ENCODE data around the gene VAPB.
"Not testable (repeated sequence)": the region's sequence is repeated elsewhere in the genome, so short reads cannot be mapped to it uniquely, and the experiment has no call there.

The VAPB gene

DNA sequence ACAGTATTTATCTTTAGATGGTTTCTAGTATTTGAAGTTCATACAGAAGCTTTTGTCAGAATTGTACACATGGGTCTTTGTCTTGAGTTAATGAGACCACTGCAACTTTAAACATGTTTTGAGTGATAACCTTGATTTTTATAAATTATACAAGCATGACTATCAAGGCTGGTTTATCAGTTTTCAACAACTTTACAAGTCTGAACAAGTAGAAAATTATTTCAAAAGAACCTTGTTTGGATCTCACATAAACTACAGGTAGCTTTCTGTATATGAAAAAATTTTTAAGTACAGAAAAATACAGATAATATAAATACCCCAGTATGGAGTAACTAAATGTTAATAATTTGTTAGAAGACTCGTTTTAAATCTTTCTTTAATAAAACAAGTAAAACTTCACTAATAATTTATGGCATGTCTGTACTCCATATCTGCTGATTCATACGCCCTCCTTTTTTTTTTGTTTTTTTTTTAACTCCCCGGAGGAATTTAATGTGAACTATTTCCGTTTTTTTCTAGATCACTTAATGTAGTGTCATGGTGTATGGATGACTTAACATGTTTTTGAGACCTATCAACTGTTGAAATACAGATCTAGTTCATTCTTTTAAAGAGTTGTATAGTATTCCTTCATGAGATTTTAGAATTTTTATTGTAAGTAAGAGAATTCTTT lies 18.3 kb downstream of the VAPB start:
- DNase-seq: peak; percentile 24 to 55
- TF ChIP-seq POLR2A (IDR thresholded peaks at IDR 0.05; ENCODE audit: low read length): no peak
- TF ChIP-seq GATA1 (IDR thresholded peaks at IDR 0.05; ENCODE audit: low read depth, low read length): no peak

DNA sequence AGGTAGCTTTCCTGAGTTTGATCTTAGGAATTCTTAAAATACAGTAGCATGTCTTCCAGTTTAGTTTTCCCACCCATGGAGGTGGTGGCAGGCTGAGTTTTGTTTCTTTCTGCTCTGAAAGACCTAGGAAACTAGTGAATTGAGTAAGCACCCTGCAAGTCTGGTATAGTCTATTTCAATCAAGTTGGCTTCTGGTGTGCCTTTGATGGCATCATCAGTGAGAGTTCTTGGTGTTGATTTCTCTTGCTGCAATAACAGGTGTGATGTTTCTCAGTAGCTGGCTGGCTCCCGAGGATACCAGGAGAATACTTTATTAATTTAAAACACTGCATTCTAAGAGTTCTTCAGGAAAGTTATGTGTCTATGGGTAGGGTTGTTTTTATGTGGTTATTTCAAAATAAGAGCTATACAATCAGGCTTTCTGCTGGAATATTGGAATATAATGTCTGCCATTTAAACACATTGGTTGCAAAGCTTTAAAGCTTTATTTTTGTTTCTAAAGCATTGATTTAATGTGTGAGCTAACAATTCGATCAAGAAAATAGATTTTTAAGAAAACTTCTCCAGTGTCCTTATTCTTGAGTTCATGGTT lies 19.0 kb downstream of the VAPB start:
- DNase-seq: peak in 1 of 2 experiments; percentile 62
- TF ChIP-seq POLR2A (IDR thresholded peaks at IDR 0.05; ENCODE audit: low read length) (no peak), GATA1 (IDR thresholded peaks at IDR 0.05; ENCODE audit: low read depth, low read length) (no peak)

DNA sequence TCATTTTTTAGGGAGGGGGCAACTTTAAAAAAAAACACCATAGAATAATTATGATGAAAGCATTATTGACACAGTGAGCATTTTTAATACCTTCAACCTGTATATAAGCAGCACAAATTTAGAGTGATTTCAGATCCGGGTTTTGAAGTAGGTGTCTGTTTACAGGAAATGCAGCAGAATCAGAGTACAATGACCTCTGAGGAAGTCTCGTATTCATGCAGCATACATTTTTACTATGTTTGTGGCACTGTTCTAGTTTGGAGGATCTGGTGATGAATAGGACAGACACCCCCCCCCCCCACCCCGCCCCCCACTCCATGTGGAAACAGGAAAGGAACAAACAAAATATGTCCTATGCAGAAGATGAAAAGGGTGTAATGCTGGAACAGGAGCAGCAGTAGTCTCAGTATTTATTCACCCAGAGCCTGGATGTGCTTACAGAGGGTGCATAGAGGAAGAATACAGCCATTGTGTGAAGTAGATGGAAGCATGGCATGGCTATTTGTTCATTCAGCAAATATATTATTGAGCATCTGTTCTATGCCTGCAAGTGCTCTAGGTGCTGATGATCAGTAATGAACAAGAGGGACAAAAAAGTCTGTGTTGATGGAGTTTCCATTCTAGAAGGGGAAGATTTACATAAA lies 19.7 kb downstream of the VAPB start:
- DNase-seq: no peak
- TF ChIP-seq GATA1 (IDR thresholded peaks at IDR 0.05; ENCODE audit: low read depth, low read length) (no peak), POLR2A (IDR thresholded peaks at IDR 0.05; ENCODE audit: low read length) (no peak)

DNA sequence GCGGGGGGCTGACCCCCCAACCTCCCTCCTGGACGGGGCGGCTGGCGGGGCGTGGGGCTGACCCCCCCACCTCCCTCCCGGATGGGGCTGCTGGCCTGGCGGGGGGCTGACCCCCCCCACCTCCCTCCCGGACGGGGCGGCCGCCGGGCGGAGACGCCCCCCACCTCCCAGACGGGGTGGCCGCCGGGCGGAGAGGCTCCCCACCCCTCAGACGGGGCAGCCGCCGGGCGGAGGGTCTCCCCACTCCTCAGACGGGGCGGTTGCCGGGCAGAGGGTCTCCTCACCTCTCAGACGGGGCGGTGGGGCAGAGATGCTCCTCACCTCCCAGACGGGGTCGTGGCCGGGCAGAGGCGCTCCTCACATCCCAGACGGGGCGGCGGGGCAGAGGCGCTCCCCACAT lies 25.2 kb downstream of the VAPB start:
- not testable (repeated sequence) for DNase-seq

DNA sequence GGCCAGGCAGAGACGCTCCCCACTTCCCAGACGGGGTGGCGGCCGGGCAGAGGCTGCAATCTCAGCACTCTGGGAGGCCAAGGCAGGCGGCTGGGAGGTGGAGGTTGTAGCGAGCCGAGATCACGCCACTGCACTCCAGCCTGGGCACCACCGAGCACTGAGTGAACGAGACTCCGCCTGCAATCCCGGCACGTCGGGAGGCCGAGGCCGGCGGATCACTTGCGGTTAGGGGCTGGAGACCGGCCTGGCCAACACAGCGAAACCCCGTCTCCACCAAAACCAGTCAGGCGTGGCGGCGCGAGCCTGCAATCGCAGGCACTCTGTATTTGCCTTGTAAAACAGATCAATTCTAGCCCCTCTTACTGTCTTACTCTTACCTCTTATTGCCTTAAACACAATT lies 25.8 kb downstream of the VAPB start:
- not testable (repeated sequence) for DNase-seq

DNA sequence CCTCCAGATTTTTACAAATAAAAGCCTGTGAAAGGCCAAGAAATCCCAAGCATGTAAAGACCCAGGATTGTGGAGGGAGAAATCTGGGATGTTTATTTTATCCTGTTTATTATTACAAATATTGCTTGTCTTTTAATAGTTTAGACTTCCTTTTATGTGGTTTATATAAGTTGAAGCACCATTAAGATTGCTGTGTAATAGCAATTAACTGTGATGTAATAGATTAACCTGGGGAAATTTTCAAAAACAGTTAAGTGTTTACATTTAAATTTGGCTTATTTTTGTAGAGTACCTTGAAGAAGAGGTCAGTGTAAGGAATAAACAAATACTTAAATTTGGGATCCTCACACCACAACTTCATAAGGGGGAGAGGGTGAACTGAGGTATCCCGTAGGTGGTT lies 27.0 kb downstream of the VAPB start:
- DNase-seq: no peak
- TF ChIP-seq POLR2A (IDR thresholded peaks at IDR 0.05; ENCODE audit: low read length) (no peak), GATA1 (IDR thresholded peaks at IDR 0.05; ENCODE audit: low read depth, low read length) (no peak)

DNA sequence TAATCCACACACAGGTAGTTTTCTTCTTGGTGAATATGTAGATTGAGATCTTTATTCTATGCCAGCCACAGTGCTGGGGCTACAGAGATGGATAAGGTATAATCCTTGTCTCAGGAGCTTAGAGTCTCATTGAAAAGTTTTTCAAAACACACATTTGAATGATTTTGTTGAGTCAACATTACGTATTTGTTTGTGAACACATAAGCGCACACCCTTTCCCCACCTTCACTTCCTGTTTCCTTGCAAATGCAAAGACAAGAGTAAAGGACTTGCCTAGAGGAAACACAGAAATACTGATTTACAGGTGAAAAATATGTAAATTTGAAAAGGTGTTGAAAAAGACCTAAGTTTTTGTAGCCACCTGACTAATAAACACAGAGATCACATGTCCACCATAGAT lies 27.8 kb downstream of the VAPB start:
- no peak for DNase-seq
- TF ChIP-seq POLR2A (IDR thresholded peaks at IDR 0.05; ENCODE audit: low read length): no peak
- no peak for TF ChIP-seq GATA1 (IDR thresholded peaks at IDR 0.05; ENCODE audit: low read depth, low read length)

DNA sequence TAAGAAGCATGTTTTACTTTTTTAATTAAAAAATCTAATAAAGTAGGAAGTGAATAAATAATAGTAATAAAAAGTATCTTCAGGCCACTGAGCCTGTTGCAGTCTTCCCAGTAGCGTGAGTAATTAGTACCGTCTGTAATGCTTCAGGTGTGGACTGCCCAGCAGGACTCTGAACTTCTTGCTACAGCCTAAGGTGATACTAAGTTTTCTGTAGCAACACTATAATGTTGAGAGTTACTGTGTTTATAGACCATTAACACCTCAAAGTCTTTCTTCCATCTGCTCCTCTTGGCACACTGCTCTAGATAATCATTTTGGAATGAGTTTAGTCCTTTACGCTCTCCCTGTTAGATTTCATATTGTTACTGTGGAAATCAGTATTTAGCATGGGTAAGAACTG lies 28.4 kb downstream of the VAPB start:
- no peak for TF ChIP-seq GATA1 (IDR thresholded peaks at IDR 0.05; ENCODE audit: low read depth, low read length)
- no peak for TF ChIP-seq POLR2A (IDR thresholded peaks at IDR 0.05; ENCODE audit: low read length)
- DNase-seq: no peak

DNA sequence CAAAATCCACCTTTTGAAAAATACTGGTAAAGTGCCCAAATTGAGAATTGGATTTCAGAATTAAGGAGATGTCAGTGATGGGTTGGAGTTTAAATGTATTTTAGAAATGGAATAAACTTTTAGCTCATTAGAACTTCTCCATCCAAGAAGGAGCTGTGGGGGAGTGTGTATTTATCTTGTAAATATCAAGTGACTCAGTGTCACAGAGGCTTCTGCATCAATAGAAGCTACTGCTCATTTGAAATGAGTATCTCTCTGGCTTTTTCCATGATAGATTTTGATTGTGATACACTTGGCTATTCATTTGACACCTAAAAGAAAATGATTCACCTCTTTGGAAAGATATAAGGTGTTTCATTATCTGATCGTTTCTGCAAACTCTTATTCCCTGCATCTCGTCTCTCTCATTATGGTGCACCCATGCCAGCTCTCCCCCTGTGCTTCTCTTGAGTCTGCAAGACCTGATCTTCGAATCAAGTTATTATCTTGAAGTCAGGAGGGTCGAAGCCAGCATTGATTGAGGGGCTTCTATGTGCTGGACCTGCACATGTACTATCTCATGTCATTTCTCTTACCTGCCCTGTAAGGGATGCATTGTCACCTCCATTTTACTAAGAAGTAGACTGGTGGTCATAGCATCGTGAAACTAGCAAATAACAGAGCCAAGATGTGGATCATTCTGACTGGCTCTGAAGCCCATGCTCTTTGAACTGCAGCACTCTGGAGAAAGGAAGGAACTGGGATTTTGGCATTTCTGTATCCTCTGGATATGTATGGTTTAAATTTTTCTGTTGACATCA lies 30.1 kb downstream of the VAPB start:
- no peak for DNase-seq
- TF ChIP-seq POLR2A (IDR thresholded peaks at IDR 0.05; ENCODE audit: low read length): no peak

DNA sequence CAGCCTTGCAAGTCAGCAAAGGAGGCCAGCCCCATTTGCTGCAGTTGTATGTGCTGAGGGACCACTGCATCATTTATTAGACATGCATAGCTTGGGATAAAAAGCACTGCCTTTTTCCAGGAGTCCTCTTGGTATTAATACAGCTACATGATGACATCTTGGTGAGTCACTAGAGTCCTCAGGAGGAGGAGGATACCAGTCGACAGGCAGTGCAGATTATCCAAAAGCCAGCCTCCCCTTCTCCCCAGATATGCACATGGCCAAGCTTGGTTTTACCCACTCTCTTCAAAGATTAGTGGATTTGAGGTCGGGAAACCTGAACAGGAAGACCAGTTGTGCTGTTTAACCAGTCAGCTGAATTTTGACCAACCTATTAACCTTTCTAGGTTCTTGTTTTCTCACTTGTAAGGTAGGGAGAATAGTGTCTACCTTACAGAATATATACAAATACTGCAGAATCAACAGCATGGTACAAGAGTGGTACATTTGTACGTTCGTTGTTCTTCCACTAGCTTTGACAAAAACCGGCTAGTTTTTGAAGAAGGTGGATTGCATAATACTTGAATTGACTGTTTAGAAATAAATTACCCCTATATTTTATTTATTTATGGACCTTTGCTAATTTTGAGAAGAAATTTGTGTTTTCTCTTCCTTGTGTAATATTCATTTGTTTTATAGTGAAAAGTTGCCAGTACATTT lies 31.9 kb downstream of the VAPB start:
- DNase-seq: peak; percentile 6 to 27
- TF ChIP-seq GATA1 (IDR thresholded peaks at IDR 0.05; ENCODE audit: low read depth, low read length) (no peak), POLR2A (IDR thresholded peaks at IDR 0.05; ENCODE audit: low read length) (no peak)

DNA sequence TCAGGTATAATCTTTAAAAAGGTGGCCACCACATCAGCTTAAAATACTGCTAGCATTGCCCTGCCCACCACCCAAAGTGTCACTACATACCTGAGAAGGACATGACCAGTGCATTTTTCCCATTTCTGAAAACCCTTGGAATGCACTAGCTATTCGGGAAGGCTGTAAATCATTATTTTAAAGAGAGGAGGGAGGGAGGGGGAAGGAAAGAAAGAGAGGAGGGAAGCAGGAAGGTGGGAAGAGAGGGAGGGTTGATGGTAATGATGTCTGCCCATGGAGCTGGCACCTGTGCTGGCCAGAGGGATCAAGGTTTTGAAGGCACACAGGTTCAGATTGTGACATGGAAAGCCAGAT lies 32.4 kb downstream of the VAPB start:
- DNase-seq: no peak
- no peak for TF ChIP-seq POLR2A (IDR thresholded peaks at IDR 0.05; ENCODE audit: low read length)
- no peak for TF ChIP-seq GATA1 (IDR thresholded peaks at IDR 0.05; ENCODE audit: low read depth, low read length)

DNA sequence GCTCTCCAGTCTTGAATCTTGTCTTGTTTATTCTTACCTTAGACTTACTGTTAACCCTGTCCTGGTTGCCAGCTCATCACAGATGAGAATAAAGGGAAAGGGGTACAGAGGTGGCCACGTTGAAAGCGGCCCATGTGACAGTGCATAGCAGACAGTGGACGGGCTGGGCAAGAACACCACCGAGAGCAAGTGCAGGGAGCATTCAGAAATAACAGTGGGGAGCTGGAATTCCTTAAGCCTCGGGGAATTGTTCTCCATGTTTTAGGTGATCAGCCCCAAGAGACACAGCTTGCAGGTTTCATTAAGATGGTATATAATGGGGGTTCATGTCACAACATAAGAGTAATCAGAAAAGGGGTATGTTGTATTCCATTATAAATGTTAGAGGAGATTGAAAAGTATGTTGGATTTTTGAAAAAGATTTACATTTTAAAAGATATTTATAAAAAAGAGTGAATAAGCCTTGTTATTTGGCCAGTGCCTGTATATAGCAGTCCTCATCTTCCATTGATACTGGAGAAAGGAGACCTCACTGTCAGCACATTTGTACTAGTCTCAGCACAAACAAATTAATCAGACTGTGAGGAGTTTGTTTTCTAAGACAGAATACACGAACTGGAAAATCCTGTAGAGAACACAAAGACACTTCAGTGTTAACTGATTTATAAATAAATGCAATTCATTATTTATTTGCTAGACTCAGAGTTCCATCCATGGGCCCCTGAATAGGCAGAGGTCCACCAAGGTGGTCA lies 35.4 kb downstream of the VAPB start:
- TF ChIP-seq POLR2A (IDR thresholded peaks at IDR 0.05; ENCODE audit: low read length) (no peak), GATA1 (IDR thresholded peaks at IDR 0.05; ENCODE audit: low read depth, low read length) (no peak)
- no peak for DNase-seq

DNA sequence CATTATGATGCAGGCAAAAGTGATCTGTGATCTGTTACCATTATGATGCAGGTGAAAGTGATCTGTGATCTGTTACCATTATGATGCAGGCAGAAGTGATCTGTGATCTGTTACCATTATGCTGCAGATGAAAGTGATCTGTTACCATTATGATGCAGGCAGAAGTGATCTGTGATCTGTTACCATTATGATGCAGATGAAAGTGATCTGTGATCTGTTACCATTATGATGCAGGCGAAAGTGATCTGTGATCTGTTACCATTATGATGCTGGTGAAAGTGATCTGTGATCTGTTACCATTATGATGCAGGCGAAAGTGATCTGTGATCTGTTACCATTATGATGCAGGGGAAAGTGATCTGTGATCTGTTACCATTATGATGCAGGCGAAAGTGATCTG lies 38.5 kb downstream of the VAPB start:
- DNase-seq: not testable (repeated sequence)

DNA sequence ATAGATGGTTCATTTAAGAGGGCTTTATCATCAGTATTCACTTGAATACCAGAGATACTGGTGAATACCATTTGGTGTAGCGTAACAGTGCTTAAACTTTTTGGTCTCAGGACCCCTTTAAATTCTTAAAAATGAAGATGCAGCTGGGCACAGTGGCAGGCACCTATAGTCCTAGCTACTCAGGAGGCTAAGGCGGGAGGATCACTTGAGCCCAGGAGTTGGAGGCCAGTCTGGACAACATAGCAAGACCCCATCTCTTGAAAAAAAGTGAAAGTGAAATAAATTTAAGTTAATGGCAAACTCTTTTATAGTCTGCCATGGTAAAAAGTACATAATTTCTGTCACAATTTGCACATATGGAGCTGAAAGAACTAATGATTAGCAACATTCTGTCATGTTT lies 39.3 kb downstream of the VAPB start:
- no peak for DNase-seq
- TF ChIP-seq POLR2A (IDR thresholded peaks at IDR 0.05; ENCODE audit: low read length) (no peak), GATA1 (IDR thresholded peaks at IDR 0.05; ENCODE audit: low read depth, low read length) (no peak)

Data from erythroblast (primary cell).